Activated gamma-delta T cell (primary cell): Measurements from ENCODE around the gene DIS3L2.
"Not testable (repeated sequence)": the region's sequence is repeated elsewhere in the genome, so short reads cannot be mapped to it uniquely, and the experiment has no call there.

Experiments
- DNase-seq: peaks from one replicate; lab custom pipeline; 2025; lab: John Stamatoyannopoulos, UW

DIS3L2 gene

GRCh38 chr2:232058063-232058877 is 96.8 kb downstream of the DIS3L2 start:
- no peak for DNase-seq

- no peak for DNase-seq
These were observed 97.4 kb downstream of the DIS3L2 start for GRCh38 chr2:232058931-232059330.

- DNase-seq, result no peak
These were observed 99.8 kb downstream of the DIS3L2 start for GRCh38 chr2:232061265-232061664.

- DNase-seq, result no peak
These were observed 111.5 kb downstream of the DIS3L2 start for GRCh38 chr2:232073026-232073425.

GRCh38 chr2:232073699-232074098 is 112.2 kb downstream of the DIS3L2 start:
- DNase-seq, result no peak

- DNase-seq, result no peak
These were observed 113.6 kb downstream of the DIS3L2 start for GRCh38 chr2:232075080-232075479.

- no peak for DNase-seq
These were observed 114.3 kb downstream of the DIS3L2 start for GRCh38 chr2:232075859-232076258.

GRCh38 chr2:232076272-232076671 is 114.8 kb downstream of the DIS3L2 start:
- DNase-seq, result no peak

- DNase-seq, result no peak
These were observed 115.2 kb downstream of the DIS3L2 start for GRCh38 chr2:232076736-232077135.

- no peak for DNase-seq
These were observed 123.7 kb downstream of the DIS3L2 start for GRCh38 chr2:232085164-232085563.

GRCh38 chr2:232085826-232086425 is 124.4 kb downstream of the DIS3L2 start:
- no peak for DNase-seq

GRCh38 chr2:232088771-232089170 is 127.3 kb downstream of the DIS3L2 start:
- DNase-seq, result no peak

GRCh38 chr2:232094201-232094600 is 132.7 kb downstream of the DIS3L2 start:
- no peak for DNase-seq

GRCh38 chr2:232094883-232095282 is 133.4 kb downstream of the DIS3L2 start:
- no peak for DNase-seq

- DNase-seq, result no peak
These were observed 135.7 kb downstream of the DIS3L2 start for GRCh38 chr2:232097260-232097659.

- DNase-seq, result no peak
These were observed 136.2 kb downstream of the DIS3L2 start for GRCh38 chr2:232097758-232098157.

GRCh38 chr2:232102380-232102779 is 140.9 kb downstream of the DIS3L2 start:
- DNase-seq, result no peak

- no peak for DNase-seq
These were observed 141.7 kb downstream of the DIS3L2 start for GRCh38 chr2:232103140-232103737.

- DNase-seq, result no peak
These were observed 142.6 kb downstream of the DIS3L2 start for GRCh38 chr2:232104076-232104646.

- no peak for DNase-seq
These were observed 150.0 kb downstream of the DIS3L2 start for GRCh38 chr2:232111551-232111950.

GRCh38 chr2:232113821-232114220 is 152.3 kb downstream of the DIS3L2 start:
- no peak for DNase-seq

- DNase-seq, result not testable (repeated sequence)
These were observed 154.3 kb downstream of the DIS3L2 start for GRCh38 chr2:232115728-232116361.
